AG20443 (cell line): ENCODE measurements around the gene TP53.

ENCODE experiments used
- DNase-seq: peaks from one replicate; pipeline ENCODE4 v3.0.0; 2012; ENCODE audit warnings: low spot score, mixed read lengths

TP53 gene

DNA sequence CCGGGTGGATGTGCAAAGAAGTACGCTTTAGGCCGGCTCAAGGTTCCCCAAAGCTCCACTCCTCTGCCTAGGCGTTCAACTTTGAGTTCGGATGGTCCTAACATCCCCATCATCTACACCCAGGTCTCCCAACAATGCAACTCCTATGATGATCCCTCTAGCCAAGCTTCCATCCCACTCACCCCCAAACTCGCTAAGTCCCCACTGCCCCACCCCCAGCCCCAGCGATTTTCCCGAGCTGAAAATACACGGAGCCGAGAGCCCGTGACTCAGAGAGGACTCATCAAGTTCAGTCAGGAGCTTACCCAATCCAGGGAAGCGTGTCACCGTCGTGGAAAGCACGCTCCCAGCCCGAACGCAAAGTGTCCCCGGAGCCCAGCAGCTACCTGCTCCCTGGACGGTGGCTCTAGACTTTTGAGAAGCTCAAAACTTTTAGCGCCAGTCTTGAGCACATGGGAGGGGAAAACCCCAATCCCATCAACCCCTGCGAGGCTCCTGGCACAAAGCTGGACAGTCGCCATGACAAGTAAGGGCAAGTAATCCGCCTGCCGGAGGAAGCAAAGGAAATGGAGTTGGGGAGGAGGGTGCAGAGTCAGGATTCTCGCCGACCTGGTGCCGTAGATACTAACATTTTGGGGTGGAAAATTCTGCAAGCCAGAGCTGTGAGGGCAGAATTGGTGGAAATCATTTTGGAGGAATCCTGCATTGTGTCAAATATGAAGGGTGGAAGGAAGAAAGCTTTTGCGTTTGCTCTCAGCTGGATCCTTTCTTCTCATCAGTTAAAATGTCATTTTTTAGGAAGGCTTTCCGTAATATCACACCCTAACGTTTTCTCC is at the start of gene TP53:
Gene TP53, minus strand, starts transcription at position 419 of the 836 bp plus-strand sequence. CDS start 10,896 bp downstream, outside the sequence.
- DNase-seq: peak; percentile 77

DNA sequence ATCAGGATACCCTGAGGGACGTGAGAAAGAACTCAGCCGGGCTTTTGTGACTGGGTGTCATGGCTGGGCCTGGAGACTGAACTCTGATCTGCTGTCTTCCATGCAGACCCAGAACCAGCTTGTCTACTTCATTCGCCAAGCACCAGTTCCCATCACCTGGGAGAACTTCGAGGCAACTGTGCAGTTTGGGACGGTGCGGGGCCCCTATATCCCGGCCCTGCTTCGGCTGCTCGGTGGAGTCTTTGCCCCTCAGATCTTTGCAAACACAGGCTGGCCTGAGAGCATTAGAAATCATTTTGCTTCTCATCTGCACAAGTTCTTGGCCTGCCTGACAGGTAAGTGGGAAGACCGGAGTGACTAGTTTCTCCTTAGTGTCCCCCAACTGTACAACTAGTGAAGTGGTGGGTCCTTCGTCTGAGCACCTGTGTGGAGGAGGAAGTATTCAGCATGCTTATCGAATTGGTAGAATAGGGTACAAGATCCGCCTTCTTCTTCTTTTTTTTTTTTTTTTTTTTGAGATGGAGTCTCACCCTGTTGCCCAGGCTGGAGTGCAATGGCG is 45.8 kb upstream of the TP53 start:
- DNase-seq: no peak

DNA sequence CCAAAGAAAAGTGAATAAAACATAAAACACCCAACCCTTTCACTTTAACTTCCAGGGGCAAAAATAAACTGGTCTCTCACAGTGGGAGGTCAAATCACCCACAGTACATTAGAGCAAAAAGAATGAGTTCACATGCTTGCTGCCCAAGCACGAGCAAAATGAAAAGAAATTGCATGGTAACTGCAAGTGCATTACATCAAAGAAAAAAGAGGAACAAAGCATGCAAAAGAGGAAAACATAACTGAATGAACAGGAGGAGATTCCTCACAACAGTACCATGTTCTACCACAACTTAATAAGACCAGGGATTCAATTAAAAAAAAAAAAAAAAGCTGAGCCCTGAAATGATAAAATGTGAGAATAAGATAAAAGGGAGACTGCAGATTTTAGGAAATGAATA is 42.5 kb upstream of the TP53 start:
- no peak for DNase-seq

DNA sequence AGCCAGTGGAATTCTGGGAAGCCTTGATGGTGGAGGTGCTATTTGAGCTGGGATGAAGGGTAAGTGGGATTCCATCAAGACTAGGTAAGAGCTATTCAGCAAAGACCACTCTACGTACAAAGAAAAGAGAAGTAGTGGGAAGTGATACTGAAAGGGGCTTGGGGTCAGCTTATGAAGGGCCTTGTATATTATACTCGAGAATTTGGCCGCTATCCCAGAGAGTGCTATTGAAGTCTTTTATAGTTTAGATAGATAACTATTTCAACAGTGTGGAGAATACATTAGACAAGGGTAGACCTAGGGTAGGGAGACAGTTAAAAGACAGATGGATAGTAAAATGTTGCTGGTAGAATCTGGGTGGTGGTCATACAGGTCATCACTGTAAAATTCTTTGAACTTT is 40.6 kb upstream of the TP53 start:
- no peak for DNase-seq

DNA sequence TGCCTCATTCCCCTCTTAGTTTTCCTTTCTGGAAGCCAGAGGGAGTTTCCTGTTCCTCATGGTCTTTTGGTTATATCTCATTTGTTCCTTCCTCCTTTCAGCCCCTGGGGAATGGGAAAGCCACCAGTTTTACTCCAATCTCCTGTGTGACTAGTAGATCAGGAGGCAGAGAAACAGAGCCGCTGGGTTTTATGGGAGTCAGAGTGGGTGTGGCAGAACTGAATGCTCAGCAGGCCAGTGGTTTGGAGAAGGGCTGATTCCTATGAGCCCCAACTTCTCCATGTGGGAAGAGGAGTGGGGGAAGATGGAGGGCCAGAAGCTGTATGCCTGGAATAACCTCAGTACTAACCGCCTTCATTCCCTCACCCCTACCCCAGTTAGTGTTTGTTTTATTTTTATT is 34.3 kb upstream of the TP53 start:
- peak; percentile 43 for DNase-seq

DNA sequence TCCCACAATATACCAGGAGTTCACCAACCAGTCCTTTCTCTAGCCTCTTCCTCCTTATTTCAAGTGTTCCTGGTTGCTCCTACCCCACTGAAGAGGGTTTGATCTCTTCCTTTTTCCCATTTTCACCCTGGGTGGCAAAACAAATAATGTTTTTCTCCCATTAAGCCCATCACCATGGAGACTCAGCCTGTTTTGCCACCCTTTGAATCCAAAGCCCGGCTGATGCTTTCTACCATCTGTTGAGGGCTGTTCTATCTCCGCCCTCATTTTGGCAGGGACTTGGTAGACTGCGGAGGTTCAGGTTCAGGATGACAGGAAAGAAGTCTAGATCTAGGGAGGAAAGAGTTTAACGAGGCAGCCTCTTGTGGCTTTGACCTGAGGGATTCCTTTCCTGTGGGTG is 32.8 kb upstream of the TP53 start:
- DNase-seq: no peak

DNA sequence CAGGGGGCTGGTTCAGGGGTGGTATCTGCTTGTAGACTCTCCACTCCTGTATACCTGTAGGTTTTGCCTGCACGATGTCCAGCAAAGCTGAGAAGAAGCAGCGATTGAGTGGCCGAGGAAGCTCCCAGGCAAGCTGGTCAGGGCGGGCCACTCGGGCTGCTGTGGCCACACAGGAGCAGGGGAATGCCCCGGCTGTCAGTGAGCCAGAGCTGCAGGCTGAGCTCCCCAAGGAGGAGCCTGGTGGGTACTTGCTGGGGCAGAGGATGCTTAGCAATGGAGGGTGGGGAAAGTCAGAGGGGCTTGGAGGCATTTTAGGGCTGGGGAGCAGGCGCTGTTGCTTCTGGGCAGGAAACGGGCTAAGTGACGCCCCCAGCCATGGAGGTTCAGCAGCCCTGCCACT is 32.4 kb upstream of the TP53 start:
- DNase-seq: no peak

DNA sequence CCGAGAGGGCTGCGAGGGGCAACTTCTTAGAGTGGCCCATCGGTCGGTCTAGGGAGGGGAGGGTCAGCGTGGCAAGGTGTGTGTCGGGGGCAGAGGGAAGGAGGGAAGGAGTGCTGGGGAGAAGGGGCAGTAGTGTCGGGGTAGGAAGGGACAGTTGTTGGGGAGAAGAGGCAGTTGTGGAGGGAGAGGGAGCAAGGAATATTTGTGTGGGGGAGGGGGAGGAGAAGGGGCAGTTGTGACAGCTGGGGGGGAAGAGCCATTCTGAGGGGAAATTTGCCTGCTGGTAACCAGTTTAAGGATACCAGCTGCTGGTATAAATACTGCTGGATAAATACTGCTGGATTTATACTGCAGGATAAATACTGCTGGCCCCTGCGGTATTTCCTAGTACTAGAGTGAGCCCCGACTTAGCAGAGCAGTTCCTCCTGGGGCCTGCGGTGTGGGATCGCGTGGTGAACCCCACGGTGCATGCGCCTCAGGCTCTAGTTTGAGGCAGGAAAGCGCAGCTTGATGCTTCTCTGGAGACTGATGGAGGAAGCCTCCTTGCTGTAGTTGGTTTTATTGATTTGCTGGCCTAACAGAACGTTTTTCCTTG is 30.6 kb upstream of the TP53 start:
- no peak for DNase-seq

DNA sequence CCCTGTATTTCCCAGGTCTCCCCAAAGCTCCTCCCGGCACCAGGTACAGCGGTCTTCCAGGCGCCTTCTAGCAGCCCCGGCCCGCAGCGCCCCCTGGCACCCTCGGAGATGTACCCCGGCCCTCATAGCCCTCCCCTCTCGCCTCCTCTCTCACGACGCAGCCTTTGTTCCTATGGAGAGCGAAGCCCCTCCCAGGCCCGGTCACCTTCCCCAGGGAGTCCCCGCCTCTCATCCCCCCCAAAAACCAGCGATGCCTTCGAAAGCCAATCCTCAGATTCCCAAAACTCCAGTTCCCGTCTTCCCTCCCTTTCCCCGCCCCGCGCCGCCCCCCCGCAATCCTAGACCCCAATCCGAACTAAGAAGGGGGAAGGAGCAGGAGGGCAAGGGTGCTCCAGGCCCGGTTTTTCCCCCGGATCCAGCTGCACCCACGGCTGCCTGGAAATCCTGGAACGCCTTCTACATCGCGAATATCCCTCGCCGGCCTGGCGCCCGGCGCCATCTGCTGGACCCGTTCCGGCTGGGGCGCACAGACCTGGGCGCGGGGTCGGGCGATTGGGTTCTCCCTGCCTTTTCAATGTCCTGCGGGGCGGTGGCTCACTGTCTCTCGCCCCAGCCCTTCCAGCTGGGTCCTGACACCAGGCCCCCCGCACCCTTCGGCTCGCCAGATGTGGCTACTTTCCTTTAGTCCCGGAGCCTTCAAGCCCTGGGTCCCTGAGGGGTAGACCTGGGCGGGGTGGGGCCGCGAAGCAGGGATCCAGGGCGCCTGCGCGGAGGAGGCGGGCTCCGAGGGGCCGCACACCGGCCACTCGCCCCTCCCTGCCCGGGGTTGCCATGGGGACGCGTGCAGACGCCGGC is 29.8 kb upstream of the TP53 start, which contains the start of gene DNAH2:
Gene DNAH2, plus strand, starts transcription at position 844 of the 855 bp plus-strand sequence. CDS start 1,991 bp downstream, outside the sequence.
- peak; percentile 86 for DNase-seq

DNA sequence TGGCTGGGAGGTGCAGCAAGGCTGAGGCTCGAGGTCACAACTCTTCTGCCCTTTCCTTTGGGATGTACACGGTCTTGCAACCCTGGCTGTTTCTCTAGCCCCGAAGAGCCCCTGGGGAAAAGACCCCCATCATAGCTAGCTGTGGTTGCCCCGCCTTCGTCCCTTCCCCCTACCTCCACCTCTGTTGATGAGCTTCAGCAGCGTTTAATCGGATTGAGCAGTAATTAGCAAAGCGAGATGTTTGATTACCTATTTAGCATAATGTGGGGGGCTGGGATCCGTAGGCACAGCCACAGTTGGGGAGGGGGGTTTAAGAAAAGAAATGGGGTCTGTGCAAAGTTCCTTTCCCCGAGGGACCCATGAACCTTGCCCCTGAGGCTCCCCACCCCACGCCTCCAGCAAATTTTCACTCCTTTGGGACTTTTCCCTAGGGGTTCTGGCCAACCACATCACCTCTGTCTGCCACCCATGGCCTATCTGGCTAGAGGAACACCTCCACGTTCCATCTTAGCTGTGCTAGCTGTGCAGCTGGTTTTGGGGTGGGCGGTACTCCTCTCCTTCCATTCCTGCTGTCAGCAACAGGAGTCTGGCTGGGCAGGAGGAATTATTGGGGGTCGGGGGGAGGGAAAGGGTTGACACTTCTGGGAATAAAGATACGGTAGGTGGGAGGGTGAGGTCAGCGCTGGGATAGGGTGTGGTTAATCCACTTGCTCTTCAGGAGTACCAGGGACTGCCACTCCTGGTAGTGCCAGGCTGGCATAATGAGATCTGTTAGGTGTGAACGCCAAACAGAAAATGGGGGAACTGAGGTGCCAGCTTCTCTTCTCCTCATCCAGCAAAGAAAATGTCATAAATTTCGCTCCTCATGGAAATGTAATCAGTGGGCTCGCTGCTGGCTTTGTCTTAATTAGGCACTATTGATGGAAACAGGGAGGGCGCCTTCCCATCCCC is 28.9 kb upstream of the TP53 start:
- DNase-seq: no peak

DNA sequence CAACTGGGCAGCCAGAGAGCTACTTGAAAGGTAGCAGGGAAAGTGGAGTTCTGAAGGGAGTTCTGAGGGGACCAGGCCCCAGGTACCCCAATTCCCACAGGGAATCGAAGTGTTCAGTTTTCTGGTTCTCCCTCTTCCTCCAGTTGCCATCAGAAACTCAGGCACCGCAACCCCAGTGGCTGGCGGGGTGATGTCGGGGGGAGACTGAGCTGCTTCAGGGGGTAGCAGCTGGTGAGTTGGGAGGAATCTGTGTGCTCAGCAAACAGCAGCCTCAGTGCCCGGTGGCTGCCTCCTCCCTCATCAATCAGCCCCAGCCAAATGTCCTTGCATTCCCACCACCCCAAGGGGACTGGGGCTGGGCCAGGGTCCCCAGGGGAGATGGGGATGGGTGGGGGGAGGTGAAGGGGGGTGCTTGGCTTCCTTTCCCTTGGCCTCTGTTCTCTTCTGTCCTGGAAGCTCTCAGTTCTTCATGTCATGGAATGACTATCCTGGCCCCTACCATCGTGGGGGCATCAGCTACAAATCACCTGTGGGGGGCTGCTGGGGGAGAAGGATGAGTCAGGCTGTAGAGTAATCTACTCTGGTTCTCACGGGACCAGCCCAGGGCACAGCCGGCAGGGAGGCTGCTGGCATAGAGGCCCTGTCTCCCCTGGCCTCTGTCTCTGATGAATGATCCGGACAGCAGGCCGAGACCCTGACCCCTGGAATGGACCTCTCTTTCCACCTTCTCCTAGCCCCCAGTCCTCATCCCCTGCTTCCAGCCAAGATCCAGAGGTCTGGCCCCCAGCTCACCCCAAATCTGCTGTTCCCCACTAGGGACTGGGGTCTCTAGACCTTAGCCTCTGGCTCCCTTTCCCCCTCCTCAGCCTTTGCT is 27.7 kb upstream of the TP53 start:
- DNase-seq: no peak

DNA sequence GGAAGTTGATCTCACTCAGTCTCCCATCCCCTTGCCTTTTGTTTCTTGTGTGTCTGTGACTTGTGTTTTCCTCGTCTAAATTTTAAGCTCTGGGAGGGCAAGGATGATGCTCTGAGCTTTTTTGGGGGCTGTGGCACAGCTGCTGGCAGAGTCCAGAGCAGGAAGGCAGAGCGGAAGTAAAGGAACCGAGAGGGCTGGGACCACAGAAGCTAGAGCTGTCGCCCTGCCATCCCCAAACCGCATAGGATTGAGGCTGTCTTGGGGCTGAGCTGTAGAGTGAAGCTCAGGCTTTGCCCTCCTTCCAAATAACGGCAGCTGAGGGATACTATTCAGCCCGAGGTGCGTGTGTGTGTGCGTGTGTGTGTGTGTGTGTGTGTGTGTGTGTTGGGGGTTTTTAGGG is 26.5 kb upstream of the TP53 start:
- DNase-seq: no peak

DNA sequence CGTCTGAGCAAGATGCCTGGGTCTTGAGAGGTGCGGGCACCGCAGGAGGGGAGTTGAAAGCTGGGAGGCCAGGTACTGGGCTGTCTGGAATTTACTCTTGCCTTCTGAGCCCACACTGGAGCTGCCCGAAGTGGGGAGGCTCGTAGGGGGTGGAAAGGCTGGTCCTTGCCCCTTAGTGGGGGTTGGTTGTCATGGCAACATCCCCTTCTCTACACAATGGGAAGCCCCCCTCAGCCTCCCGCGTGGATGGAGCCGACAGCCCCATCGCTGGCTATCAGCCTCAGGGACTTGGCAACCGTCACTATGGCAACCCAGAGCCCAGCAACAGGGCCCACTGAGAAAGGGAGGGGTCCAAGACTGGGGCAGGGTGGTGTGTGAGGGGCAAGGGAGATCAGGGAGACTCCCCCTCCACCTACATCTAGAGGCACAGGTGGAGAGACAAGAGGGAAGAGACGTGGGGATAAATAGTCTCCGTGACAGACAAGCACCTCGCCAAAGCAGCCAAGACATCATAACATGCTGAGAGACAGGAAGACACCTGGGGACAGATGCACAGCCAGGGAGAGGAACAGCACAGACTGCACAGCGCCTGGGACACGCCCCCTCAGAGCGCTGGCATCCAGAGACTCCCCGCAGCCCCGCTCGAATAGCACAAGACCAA is 25.0 kb upstream of the TP53 start:
- no peak for DNase-seq

DNA sequence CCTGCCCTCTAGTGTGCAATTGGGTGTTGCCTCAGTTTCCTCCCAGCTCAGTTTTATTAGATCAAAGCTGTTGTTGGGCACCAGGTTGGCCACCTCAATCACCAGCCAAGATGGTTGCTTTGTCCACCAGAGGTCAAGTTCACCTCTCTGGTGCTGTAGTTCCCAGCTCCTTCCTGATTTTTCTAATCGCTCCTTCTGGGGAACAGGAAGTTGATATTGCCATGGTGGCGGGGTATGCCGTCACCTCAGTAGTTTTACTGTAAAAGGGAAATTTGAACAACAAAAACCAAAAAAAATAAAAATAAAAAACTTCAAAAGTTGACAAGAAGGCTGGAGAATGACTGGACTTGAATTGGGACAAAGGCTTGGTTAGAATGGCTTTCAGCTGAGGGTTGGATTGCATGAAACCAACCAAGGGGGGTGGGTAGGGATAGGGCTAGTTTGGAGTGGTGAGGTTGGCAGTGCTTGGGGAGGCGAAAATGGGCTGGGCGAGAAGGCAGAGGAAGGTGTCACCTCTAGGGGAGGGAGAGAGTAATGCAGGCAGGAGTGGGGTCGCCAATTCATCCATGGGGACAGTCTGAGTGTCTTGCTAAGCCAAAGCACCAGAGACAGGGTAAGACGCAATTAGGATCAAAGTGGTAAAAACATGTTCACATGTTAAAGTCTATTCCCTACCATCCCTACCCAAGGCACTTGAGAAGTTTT is 23.9 kb upstream of the TP53 start:
- no peak for DNase-seq

DNA sequence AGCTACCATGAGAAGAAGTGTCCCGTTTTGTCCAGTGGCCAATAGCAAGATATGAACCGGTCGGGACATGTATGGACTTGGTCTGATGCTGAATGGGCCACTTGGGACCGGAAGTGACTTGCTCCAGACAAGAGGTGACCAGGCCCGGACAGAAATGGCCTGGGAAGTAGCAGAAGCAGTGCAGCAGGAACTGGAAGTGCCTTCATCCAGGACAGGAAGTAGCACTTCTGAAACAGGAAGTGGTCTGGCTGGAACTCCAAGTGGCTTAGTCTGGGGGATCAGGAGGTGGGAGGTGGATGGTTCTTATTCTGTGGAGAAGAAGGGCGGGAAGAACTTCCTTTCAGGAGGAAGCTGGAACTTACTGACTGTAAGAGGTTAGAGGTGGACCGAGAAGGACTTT is 23.0 kb upstream of the TP53 start:
- DNase-seq: no peak

DNA sequence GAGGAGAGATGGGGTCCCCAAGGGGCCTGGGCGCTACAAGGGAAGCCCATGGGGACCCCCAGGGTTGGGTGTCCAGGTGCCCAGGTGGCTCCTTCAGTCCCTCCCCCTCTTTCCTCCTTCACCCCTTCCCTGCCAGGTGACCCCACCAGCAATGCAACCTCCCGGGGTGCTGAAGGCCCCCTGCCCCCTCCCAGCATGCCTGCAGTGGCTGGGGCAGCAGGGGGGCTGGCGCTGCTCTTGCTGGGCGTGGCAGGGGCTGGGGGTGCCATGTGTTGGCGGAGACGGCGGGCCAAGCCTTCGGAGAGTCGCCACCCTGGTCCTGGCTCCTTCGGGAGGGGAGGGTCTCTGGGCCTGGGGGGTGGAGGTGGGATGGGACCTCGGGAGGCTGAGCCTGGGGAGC is 21.7 kb upstream of the TP53 start:
- DNase-seq: no peak

DNA sequence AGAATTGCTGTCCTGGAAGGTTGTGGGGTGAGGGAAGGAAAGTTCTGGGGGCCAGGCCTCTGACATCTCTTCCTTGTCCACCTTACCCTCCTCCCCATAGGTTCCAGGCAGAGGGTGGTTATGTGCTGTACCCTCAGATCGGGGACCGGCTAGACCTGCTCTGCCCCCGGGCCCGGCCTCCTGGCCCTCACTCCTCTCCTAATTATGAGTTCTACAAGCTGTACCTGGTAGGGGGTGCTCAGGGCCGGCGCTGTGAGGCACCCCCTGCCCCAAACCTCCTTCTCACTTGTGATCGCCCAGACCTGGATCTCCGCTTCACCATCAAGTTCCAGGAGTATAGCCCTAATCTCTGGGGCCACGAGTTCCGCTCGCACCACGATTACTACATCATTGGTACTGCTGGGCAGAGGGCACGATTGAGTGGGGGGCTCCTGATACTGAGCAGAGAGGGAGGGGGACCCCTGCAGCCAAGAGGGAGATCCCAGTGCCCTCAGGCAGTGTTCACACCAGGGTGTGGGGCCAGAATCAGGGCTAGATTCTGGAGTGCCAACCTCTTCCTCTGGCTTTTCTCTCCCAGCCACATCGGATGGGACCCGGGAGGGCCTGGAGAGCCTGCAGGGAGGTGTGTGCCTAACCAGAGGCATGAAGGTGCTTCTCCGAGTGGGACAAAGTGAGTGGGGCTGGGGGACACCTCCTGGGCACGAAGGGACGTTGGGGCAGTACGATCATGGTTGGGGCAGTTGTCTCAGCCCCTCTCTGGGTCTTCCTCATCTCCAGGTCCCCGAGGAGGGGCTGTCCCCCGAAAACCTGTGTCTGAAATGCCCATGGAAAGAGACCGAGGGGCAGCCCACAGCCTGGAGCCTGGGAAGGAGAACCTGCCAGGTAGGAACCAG is 20.8 kb upstream of the TP53 start:
- no peak for DNase-seq

DNA sequence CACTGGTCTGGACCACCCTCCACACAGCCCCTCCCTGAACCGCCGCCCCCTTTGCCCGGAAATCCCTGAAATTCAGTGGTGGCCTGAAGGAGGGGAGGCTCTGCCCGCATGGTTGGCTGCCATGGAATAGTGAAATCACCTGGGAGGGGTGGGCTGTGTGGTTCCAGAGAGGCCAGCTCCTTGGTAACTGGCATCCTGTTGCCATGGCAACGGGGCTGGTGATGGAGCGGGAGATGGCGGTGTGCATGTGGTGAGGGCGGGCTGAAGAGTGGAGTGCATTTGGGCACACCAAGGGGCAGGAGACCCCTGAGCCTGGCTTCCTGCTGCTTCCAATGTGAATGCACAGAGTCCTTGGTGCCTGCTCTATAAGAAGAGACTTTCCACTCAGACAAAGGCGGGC is 20.2 kb upstream of the TP53 start:
- DNase-seq: no peak
